H1 (cell line): ENCODE results near the gene TLX1.

ENCODE experiments used
- PHF8 ChIP-seq: fragments of 200-600 bp; sonication (generic); conservative IDR thresholded peaks from 2 replicates; pipeline ENCODE4 v1.7.1; 2012; ENCODE audit warnings: low read depth, mild to moderate bottlenecking, inconsistent platforms, low read length, moderate library complexity
- POLR2A ChIP-seq, 2 experiments: IDR thresholded peaks; 1 replicate in 1 of 2; 2 replicates in 1 of 2; pipeline ENCODE4 v1.6.1; 2011; ENCODE audit warnings: low read depth in 2 of 2, low read length in 2 of 2, mild to moderate bottlenecking in 2 of 2; ENCODE audit errors: control extremely low read depth in 1 of 2
- SP2 ChIP-seq: IDR thresholded peaks from 2 replicates; pipeline ENCODE4 v1.6.1; 2012; ENCODE audit warnings: mild to moderate bottlenecking, low read length, inconsistent platforms
- TAF7 ChIP-seq: optimal IDR thresholded peaks from 2 replicates; pipeline ENCODE3; 2011; ENCODE audit warnings: low read depth, mild to moderate bottlenecking, inconsistent platforms, low read length, moderate library complexity, borderline replicate concordance

GRCh38 chr10:101146392-101147251, 15.5 kb downstream of the TLX1 start:
- no peak for TF ChIP-seq PHF8
- TF ChIP-seq POLR2A (IDR thresholded peaks at IDR 0.05; ENCODE audit: control extremely low read depth in 1 of 2, low read depth in 2 of 2, low read length in 2 of 2), result no peak
- TF ChIP-seq SP2, result no peak
- no peak for TF ChIP-seq TAF7
